GM12865 (cell line): ENCODE data around the gene GDF7.

Experiments
- DNase-seq: peaks from one replicate; pipeline ENCODE4 v3.0.0; 2010; ENCODE audit warnings: low read depth
- H3K4me3 ChIP-seq: 2 replicates; pipeline ENCODE4 v1.5.1; 2011; ENCODE audit warnings: mild to moderate bottlenecking, low read depth, low read length, control low read depth
- CTCF ChIP-seq: IDR thresholded peaks from 2 replicates; pipeline ENCODE4 v1.5.1; 2011; ENCODE audit warnings: low read length, control low read depth, low read depth, inconsistent platforms; ENCODE audit not compliant: insufficient read depth; ENCODE audit errors: missing control alignments

The GDF7 gene

DNA sequence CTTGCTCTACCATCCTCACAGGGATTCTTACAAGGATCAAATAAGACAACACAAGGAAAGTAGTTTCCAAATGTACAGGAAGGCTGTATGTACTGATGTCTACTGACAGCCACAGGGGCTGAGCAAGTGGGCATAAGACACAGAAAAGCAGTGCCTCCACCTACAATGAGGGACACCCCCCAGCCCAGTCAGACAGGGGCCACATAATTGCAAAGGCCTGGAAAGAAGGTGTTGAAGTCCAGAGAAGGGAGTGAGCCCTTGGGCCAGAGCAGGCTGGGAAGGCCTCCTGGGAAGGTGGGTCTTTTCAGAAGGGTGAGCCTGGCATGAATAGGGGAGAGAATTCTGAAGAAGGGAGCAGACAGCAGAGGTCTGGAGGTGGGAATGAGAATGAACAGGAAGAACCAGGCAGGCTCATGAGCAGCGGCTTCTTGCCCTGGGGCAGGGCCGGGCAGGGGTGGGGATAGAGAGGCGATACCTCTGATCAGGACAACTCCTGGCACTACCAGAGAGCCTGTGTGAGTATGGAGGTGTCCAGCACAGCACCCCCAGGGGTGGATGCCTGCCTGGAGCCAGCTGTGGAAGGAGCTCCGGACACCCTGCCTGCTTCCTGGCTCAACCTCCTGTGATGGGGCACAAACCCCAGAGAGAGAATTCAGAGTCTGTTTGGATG lies 46.1 kb upstream of the GDF7 start:
- DNase-seq, result no peak
- no peak overlapping the region for H3K4me3 ChIP-seq
- no peak for TF ChIP-seq CTCF

- TF ChIP-seq CTCF, result no peak
- DNase-seq, result no peak
- no peak overlapping the region for H3K4me3 ChIP-seq
These were observed 45.3 kb upstream of the GDF7 start for GRCh38 chr2:20621366-20622295.

GRCh38 chr2:20622296-20622686 lies 44.7 kb upstream of the GDF7 start:
- no peak overlapping the region for H3K4me3 ChIP-seq
- DNase-seq, result no peak
- no peak for TF ChIP-seq CTCF

DNA sequence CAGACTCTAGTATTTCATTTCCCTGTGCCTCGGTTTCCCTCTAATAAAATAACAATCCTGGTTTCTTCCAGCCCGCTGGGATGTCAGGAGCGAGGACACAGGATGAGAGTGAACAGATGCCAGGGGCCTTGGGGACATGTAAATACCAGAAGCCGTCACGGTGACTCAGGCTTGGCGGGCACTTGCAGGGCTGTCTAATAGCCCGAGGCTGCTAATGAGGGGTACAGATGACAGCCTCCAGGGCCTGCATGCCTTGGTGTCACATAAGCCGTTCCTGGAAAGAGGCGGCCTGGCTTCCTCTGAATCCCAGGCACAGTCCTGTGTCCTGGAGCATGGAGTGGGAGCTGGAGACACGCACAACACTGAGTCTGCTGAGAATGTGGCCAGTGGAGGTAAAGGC lies 44.2 kb upstream of the GDF7 start:
- DNase-seq, result no peak
- H3K4me3 ChIP-seq, result no peak overlapping the region
- no peak for TF ChIP-seq CTCF

GRCh38 chr2:20623241-20623640 lies 43.7 kb upstream of the GDF7 start:
- no peak overlapping the region for H3K4me3 ChIP-seq
- DNase-seq, result no peak
- TF ChIP-seq CTCF, result no peak

- H3K4me3 ChIP-seq, result no peak overlapping the region
- TF ChIP-seq CTCF, result no peak
- DNase-seq, result no peak
These were observed 43.2 kb upstream of the GDF7 start for GRCh38 chr2:20623741-20624155.
